ENCODE results near the gene MYCBP2.
"Not testable (repeated sequence)": the region's sequence is repeated elsewhere in the genome, so short reads cannot be mapped to it uniquely, and the experiment has no call there.

MYCBP2 gene

DNA sequence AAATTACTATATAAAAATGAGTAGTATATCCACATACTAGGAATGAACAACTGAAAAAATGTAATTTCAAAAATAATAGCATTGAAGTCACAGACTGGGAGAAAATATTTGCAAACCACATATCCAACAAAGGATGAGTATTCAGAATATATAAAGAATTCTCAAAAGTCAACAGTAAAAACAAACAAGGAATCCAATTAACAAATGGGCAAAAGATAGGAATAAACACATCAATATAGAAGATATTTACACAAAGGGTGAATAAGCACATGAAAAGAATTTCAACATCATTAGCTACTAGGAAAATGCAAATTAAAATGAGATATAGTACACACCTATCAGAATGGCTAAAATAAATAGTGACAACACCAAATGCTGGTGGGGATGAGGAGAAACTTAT is 37.0 kb downstream of the MYCBP2 start:
- no peak for DNase-seq

DNA sequence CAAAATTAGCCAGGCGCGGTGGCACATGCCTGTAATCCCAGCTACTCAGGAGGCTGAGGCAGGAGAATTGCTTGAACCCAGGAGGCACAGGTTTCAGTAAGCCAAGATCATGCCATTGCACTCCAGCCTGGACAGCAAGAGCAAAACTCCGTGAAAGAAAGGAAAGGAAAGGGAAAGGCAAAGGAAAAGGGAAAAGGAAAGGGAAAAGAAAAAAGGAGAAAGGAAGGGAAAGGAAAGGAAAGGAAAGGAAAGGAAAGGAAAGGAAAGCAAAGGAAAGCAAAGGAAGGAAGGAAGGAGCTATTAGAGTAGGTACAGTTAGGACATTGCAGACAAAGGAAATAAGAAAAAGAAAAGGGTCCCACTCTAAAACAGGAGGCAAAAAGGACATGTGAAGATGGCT is 41.3 kb downstream of the MYCBP2 start:
- DNase-seq, result not testable (repeated sequence)

DNA sequence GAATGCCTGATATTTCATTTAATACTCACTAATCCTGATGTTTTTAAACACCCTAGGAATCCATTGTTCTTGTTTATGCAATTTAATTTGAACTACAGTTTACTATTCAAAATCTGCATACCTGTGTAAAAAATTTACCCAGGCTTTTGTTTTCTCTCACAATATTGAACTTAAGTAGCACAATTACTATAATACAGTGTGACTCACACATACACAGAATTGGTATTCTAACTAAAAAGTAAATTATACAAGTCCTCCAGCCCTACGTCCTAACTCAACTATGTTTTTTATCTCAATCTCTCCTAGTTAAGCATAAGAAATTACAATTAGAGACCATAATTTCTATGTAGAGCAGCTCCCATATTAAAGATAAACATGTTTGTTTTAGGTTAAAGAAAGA is 41.8 kb downstream of the MYCBP2 start:
- DNase-seq, result no peak

- no peak for DNase-seq
Measured at GRCh38 chr13:77274126-77274525, 52.8 kb downstream of the MYCBP2 start.

- no peak for DNase-seq
Measured at GRCh38 chr13:77269141-77269540, 57.8 kb downstream of the MYCBP2 start.

- DNase-seq, result no peak
Measured at GRCh38 chr13:77267362-77267761, 59.5 kb downstream of the MYCBP2 start.

- DNase-seq, result no peak
Measured at GRCh38 chr13:77265336-77265735, 61.6 kb downstream of the MYCBP2 start.

DNA sequence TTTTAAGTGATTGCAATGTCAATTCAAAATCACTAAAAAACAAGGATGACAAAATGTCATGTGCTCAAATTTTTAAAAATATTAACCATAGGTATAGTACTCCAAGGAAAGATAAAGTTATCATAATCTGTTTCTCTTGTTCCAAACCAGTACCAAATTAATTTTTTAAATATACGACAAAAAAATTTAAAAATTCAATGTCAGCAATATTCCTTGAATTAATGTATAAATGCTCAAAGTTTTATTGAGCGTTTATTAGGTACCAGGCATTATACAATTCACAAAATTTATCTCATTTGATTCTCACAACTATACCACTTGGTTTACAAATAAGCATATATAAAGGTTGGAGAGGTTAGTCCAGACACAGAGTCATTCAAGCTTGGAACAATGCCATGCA is 64.7 kb downstream of the MYCBP2 start:
- DNase-seq, result no peak

DNA sequence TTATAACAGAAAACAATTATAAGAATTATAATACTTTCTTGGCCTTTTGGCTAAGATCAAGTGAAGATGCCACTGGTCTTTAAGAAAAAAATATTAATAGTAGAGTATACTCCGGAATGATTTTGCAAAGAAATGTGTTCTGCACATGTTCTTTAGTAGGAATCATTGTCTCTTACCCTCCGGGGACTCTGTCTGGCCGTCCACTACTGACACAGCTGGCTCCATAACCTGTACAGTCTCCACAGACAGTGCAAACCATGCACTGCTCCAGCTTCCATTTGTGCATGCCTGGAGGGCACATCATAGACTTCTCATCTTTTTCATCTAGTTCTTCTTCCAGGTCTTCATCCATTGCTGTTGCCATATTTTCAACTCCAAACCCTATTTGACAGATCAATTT is 75.9 kb downstream of the MYCBP2 start:
- no peak for DNase-seq

DNA sequence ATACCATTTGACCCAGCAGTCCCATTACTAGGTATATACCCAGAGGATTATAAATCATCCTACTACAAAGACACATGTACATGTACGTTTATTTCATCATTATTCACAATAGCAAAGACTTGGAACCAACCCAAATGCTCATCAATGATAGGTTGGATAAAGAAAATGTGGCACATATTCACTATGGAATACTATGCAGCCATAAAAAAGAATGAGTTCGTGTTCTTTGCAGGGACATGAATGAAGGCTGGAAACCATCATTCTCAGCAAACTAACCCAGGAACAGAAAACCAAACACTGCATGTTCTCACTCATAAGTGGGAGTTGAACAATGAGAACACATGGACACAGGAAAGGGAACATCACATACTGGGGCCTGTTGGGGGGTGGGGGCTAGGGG is 81.7 kb downstream of the MYCBP2 start:
- not testable (repeated sequence) for DNase-seq

GRCh38 chr13:77239312-77239711 is 87.6 kb downstream of the MYCBP2 start:
- DNase-seq, result no peak

- no peak for DNase-seq
Measured at GRCh38 chr13:77235456-77236022, 91.4 kb downstream of the MYCBP2 start.

GRCh38 chr13:77233159-77233558 is 93.7 kb downstream of the MYCBP2 start:
- no peak for DNase-seq

DNA sequence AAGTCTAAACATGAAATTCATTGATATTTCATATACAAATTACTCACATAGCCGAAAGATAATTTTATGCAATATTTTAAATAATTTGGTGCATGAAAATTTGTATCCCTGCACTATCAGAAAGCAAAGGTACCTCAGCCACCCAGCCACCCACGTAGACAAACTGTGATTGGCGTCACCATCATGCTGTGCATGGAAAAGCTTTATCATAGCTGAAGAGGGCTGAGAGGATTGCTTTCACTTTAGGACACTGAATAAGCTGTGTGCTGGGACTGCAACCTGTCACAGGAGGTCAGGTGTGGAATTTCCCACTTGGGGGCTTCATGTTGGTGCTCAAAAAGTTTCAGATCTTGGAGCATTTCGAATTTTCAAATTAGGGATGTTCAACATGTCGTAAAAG is 96.3 kb downstream of the MYCBP2 start:
- DNase-seq, result no peak

DNA sequence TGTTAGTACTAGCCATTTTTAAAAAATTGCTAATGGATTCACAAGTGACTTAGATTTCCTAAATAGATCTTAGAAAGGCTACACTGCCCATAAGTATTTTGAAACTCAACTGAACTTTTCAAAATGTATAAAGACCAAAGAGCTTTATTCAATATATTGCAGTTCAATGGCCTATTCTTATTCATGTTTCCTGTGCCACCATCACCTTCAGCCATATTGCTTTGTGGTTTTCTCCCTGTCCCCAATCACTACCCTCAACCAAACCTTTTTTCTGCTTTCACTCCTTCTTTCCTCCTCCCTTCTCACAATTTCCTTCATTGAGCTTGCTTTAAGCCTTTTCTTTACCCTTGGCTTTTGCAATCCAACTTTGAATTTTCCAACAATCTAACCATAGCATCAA is 100.9 kb downstream of the MYCBP2 start:
- no peak for DNase-seq

- DNase-seq, result no peak
Measured at GRCh38 chr13:77222909-77223308, 104.0 kb downstream of the MYCBP2 start.

DNA sequence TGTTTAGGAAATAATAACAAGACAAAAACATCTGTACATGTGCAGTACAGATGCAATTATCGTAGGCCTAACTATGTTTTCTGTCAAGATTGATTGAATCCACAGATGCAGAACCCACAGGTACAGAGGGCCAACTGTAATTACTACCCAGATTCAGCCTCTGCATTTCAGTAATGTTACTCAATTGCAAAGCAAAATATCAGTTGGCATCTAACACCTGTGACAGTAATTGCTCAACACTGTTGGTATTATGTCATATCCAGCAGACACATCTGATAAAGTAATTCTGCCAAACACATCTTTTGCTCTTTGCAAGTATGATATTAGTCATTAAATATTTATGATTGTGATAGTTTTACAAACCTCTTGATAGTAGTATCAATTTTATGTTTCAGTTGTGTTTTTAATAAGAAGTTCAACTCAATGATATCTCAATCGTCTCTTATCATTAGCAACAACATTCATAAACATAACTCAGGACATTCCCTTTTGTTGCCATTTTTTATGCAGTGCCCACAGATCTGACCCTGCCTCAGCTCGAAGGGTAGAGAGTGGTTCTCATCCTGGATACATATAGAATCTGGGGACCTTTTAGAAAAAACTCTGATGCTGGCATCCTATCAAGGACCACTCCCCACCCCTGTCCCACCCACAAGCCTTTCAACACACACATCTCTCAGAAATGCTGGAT is 104.7 kb downstream of the MYCBP2 start:
- DNase-seq, result no peak

- DNase-seq, result no peak
Measured at GRCh38 chr13:77219401-77219800, 107.5 kb downstream of the MYCBP2 start.

DNA sequence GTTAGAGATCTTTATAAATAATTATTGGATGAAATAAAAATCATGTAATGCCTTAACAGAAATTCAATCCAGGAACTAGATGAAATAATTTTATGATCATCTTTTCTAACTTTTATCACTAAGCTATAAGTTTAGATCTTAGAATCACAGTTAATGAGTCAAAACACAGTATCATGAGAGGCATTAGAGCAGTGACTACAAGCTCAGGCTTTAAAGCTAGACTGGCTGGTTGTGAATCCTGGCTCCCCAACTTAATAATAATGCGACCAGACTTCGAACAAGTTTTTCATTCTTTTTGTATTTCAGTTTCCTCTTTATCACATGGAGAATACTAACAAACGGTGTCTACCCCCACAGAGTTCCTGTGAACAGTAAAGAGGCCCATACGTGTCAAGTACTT is 108.6 kb downstream of the MYCBP2 start:
- no peak for DNase-seq

- DNase-seq, result no peak
Measured at GRCh38 chr13:77215543-77215942, 111.4 kb downstream of the MYCBP2 start.

- DNase-seq, result no peak
Measured at GRCh38 chr13:77213644-77214043, 113.2 kb downstream of the MYCBP2 start.

DNA sequence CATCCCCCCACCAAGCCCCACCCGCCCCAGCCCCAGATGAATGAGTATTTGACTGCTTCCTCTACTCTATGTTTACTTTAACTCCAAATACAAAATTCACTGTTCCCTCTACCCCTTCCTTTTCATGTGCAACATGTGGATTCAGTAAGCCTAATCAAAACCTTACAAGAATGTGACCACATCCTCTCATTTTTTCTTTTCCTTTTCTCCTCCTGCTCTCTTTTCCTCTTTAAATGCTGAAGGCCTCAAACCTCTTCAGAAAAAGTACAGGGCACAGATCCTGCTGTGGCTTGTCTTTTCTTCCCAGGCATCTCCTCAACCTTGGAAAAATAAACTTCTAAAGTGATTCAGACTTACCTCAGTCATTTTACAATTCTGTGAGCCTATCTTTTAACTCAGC is 119.0 kb downstream of the MYCBP2 start:
- DNase-seq, result no peak

GRCh38 chr13:77198995-77199394 is 127.9 kb downstream of the MYCBP2 start:
- DNase-seq, result not testable (repeated sequence)

- no peak for DNase-seq
Measured at GRCh38 chr13:77196052-77196618, 130.8 kb downstream of the MYCBP2 start.
